HCT116 (cell line): ENCODE results near the gene DCBLD2. TPM values are rescaled to one million over a fixed set of nuclear protein-coding genes. Genes with fewer than 3 reads are reported as not detected.
A peak's percentile ranks its signal among the peaks of the same experiment; 100 is the strongest.

Experiments
- ATAC-seq: fragments of 200-7000 bp; cut with Tn5 transposase; 2 replicates; pipeline ENCODE4 v1.9.1; 2020; ENCODE audit warnings: mild to moderate bottlenecking, moderate library complexity
- BruUV-seq: library from RNA; stranded (reverse); fragments of 400-500 nt; replicated peaks from 2 replicates; lab custom pipeline; 2021; lab: Mats Ljungman, UMichigan
- CTCF ChIA-PET: fragments of 300-600 bp; sonication (Branson Sonifier 250); formaldehyde crosslinking; loops from one replicate; lab custom pipeline; 2021; ENCODE audit warnings: antibody characterized with exemption; lab: Charles Lee
- POLR2A ChIA-PET: fragments of 300-600, 350-600 bp; sonication (Branson Sonifier 250); formaldehyde crosslinking; loops from one replicate; lab custom pipeline; 2021; ENCODE audit warnings: antibody characterized with exemption; lab: Charles Lee
- RAD21 ChIA-PET, 2 experiments: fragments of 300-600 bp; sonication (Branson Sonifier 250); formaldehyde crosslinking; loops; one replicate each; lab custom pipeline; 2023; ENCODE audit warnings: low total read pairs in 2 of 2; ENCODE audit not compliant: uncharacterized antibody in 2 of 2, unreplicated experiment in 2 of 2, low non-redundant PET in 1 of 2; lab: Charles Lee
- DNase-seq: peaks from one replicate; pipeline ENCODE4 v3.0.0-alpha.2; 2010; ENCODE audit warnings: low read depth, low spot score
- H2AFZ ChIP-seq: fragments of 200-600 bp; shearing (Covaris generic), sonication (generic); 2 replicates; pipeline ENCODE4 v1.6.1; 2017; ENCODE audit warnings: low read depth, mixed run types, mixed read lengths, antibody characterized with exemption, low read length; ENCODE audit not compliant: poor library complexity, severe bottlenecking
- H3K27ac ChIP-seq: 2 replicates; pipeline ENCODE4 v1.5.1; 2012; ENCODE audit warnings: low read depth, low read length
- H3K27me3 ChIP-seq: fragments of 200-600 bp; sonication (generic); 2 replicates; pipeline ENCODE4 v1.6.1; 2016; ENCODE audit warnings: mixed run types, low read length, mixed read lengths; ENCODE audit not compliant: insufficient read depth
- H3K36me3 ChIP-seq, 2 experiments: fragments of 200-500 bp in 1 of 2; fragments of 200-600 bp in 1 of 2; sonication (Bioruptor generic) in 1 of 2; sonication (generic) in 1 of 2; 2 replicates each; pipeline versions ENCODE4 v1.5.1 to v1.6.1; 2014 to 2016; ENCODE audit warnings: low read length in 2 of 2, inconsistent platforms in 1 of 2, mixed read lengths in 1 of 2, mixed run types in 1 of 2; ENCODE audit not compliant: insufficient read depth in 2 of 2, control insufficient read depth in 1 of 2
- H3K4me1 ChIP-seq, 2 experiments: fragments of 200-600 bp in 1 of 2; sonication (generic) in 1 of 2; 2 replicates each; pipeline versions ENCODE4 v1.5.1 to v1.6.1; 2012 to 2017; ENCODE audit warnings: low read length in 2 of 2, inconsistent platforms in 1 of 2, mild to moderate bottlenecking in 1 of 2, mixed read lengths in 1 of 2, mixed run types in 1 of 2, moderate library complexity in 1 of 2; ENCODE audit not compliant: insufficient read depth in 2 of 2, control insufficient read depth in 1 of 2
- H3K4me2 ChIP-seq: fragments of 200-600 bp; sonication (generic); 2 replicates; pipeline ENCODE4 v1.6.1; 2017; ENCODE audit warnings: mixed run types, low read length, mixed read lengths
- H3K4me3 ChIP-seq, 2 experiments: fragments of 200-600 bp in 1 of 2; sonication (generic) in 1 of 2; replicated peaks in 1 of 2; 2 replicates each; pipeline ENCODE4 v1.5.1; 2011 to 2016; ENCODE audit warnings: low read length in 2 of 2, control low read depth in 1 of 2, low read depth in 1 of 2, mild to moderate bottlenecking in 1 of 2, mixed read lengths in 1 of 2, mixed run types in 1 of 2
- H3K79me2 ChIP-seq: fragments of 200-600 bp; sonication (generic); 2 replicates; pipeline ENCODE4 v1.6.1; 2017; ENCODE audit warnings: mild to moderate bottlenecking, mixed run types, low read length, moderate library complexity, mixed read lengths; ENCODE audit not compliant: insufficient read depth
- H3K9ac ChIP-seq: fragments of 200-600 bp; sonication (generic); 2 replicates; pipeline ENCODE4 v1.6.1; 2016; ENCODE audit warnings: low read length, mixed read lengths
- H3K9me2 ChIP-seq: fragments of 200-600 bp; sonication (generic), shearing (Covaris generic); 2 replicates; pipeline ENCODE4 v1.6.1; 2017; ENCODE audit warnings: mixed run types, mild to moderate bottlenecking, moderate library complexity; ENCODE audit not compliant: insufficient read depth
- H3K9me3 ChIP-seq, 2 experiments: fragments of 200-500 bp in 1 of 2; fragments of 200-600 bp in 1 of 2; sonication (Bioruptor generic) in 1 of 2; sonication (generic) in 1 of 2; 2 replicates each; pipeline ENCODE4 v1.6.1; 2014 to 2017; ENCODE audit warnings: low read length in 2 of 2, mixed read lengths in 2 of 2, inconsistent platforms in 1 of 2, low read depth in 1 of 2, mild to moderate bottlenecking in 1 of 2, mixed run types in 1 of 2, moderate library complexity in 1 of 2; ENCODE audit not compliant: control insufficient read depth in 1 of 2, insufficient read depth in 1 of 2
- H4K20me1 ChIP-seq: fragments of 200-600 bp; sonication (generic), shearing (Covaris generic); 2 replicates; pipeline ENCODE4 v1.6.1; 2017; ENCODE audit warnings: mixed run types, mild to moderate bottlenecking, moderate library complexity; ENCODE audit not compliant: insufficient read depth
- JUND ChIP-seq: IDR thresholded peaks from 2 replicates; pipeline ENCODE4 v1.6.1; 2012
- TCF7L2 ChIP-seq: IDR thresholded peaks from 2 replicates; pipeline ENCODE4 v1.7.0; 2011; ENCODE audit warnings: borderline replicate concordance, inconsistent platforms; ENCODE audit not compliant: insufficient read depth, insufficient read length; ENCODE audit errors: extremely low read depth
- intact Hi-C: fragments of 100-400 bp; cut with micrococcal nuclease; formaldehyde crosslinking; loops from 2 replicates; pipeline ENCODE4 v1.10.0; 2022
- total RNA-seq: library from RNA; stranded (reverse); gene quantifications from one replicate; pipeline ENCODE4 v1.2.1, GENCODE V29; 2021; ENCODE audit not compliant: unreplicated experiment
- TF ChIP-seq, protein P1 (sequence below): IDR thresholded peaks from 2 replicates; pipeline ENCODE4 v1.6.1; 2012
- TF ChIP-seq, protein P2 (sequence below): IDR thresholded peaks from 2 replicates; pipeline ENCODE4 v1.6.1; 2011; ENCODE audit warnings: mild to moderate bottlenecking, low read length, moderate library complexity; ENCODE audit not compliant: insufficient replicate concordance; ENCODE audit errors: extremely low read depth
- TF ChIP-seq, protein P3 (sequence below): IDR thresholded peaks from 2 replicates; pipeline ENCODE4 v1.6.1; 2012; ENCODE audit warnings: low read depth

DCBLD2 gene
- total RNA-seq, 1 experiment from 2014 or later = 532 TPM

DNA sequence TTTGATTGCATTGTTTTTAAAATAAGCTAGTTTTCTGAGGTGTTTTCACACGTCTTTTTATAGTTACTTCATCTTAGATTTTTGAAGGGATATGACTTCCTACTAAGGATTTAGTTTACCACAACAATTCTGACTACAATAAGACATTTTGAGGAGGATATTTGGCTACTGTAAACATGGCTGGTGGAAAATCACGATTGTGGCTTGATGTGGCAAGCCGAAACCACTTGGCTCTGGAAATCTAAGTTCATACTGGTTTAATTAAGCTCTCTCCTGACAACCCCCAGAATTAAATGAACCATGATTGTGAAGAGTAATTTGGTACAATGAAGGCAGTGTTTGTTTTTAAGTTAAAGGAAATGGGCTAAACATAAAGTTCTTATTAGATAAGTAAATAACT lies 107.5 kb downstream of the DCBLD2 start:
- Histone ChIP-seq H3K9ac (no peak overlapping the region), H3K9me2 (no peaks in the 10 kb centered on the region), H3K9me3 (no peaks in the 10 kb centered on the region), H4K20me1 (peaks cover 3% of the 10 kb centered on the region; the same call in 1 of the 2 replicates), H3K27ac (peak overlapping the region; percentile 0; the same call in 1 of the 2 replicates), H3K4me3 (no peak overlapping the region), H3K36me3 (peaks cover 14 to 27% of the 10 kb centered on the region in 2 experiments; a peak in 3 of 4 replicates), H3K27me3 (no peaks in the 10 kb centered on the region), H2AFZ (no peak overlapping the region), H3K4me1 (no peaks in the 10 kb centered on the region), H3K79me2 (no peaks in the 10 kb centered on the region), H3K4me2 (no peak overlapping the region)
- RAD21 ChIA-PET = interaction anchor here in 1 of 2 experiments (1.0 kb wide), 1 partner anchor 192 kb away, joined by 5 read pairs; no protein-coding TSS in a partner anchor
- CTCF ChIA-PET = interaction anchor here (1.3 to 3.2 kb wide), 4 partner anchors 21 to 196 kb away, joined by 3 to 18 read pairs (median 4); no protein-coding TSS in a partner anchor
- ATAC-seq = no peak
- POLR2A ChIA-PET = no interaction called here
- TF ChIP-seq, protein P1, sequence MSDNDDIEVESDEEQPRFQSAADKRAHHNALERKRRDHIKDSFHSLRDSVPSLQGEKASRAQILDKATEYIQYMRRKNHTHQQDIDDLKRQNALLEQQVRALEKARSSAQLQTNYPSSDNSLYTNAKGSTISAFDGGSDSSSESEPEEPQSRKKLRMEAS = no peak
- TF ChIP-seq JUND = no peak
- TF ChIP-seq TCF7L2 = no peak
- TF ChIP-seq, protein P2, sequence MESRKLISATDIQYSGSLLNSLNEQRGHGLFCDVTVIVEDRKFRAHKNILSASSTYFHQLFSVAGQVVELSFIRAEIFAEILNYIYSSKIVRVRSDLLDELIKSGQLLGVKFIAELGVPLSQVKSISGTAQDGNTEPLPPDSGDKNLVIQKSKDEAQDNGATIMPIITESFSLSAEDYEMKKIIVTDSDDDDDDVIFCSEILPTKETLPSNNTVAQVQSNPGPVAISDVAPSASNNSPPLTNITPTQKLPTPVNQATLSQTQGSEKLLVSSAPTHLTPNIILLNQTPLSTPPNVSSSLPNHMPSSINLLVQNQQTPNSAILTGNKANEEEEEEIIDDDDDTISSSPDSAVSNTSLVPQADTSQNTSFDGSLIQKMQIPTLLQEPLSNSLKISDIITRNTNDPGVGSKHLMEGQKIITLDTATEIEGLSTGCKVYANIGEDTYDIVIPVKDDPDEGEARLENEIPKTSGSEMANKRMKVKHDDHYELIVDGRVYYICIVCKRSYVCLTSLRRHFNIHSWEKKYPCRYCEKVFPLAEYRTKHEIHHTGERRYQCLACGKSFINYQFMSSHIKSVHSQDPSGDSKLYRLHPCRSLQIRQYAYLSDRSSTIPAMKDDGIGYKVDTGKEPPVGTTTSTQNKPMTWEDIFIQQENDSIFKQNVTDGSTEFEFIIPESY = no peak
- TF ChIP-seq, protein P3, sequence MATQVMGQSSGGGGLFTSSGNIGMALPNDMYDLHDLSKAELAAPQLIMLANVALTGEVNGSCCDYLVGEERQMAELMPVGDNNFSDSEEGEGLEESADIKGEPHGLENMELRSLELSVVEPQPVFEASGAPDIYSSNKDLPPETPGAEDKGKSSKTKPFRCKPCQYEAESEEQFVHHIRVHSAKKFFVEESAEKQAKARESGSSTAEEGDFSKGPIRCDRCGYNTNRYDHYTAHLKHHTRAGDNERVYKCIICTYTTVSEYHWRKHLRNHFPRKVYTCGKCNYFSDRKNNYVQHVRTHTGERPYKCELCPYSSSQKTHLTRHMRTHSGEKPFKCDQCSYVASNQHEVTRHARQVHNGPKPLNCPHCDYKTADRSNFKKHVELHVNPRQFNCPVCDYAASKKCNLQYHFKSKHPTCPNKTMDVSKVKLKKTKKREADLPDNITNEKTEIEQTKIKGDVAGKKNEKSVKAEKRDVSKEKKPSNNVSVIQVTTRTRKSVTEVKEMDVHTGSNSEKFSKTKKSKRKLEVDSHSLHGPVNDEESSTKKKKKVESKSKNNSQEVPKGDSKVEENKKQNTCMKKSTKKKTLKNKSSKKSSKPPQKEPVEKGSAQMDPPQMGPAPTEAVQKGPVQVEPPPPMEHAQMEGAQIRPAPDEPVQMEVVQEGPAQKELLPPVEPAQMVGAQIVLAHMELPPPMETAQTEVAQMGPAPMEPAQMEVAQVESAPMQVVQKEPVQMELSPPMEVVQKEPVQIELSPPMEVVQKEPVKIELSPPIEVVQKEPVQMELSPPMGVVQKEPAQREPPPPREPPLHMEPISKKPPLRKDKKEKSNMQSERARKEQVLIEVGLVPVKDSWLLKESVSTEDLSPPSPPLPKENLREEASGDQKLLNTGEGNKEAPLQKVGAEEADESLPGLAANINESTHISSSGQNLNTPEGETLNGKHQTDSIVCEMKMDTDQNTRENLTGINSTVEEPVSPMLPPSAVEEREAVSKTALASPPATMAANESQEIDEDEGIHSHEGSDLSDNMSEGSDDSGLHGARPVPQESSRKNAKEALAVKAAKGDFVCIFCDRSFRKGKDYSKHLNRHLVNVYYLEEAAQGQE = no peak
- BruUV-seq = no TSS peak
- DNase-seq = no peak
- intact Hi-C loops = no loop called here
